Subcutaneous abdominal adipose tissue (tissue), 5 donors: ENCODE measurements around the gene PCDH17.

ENCODE experiments used
- H3K27ac ChIP-seq: one replicate; pipeline ENCODE4 v1.7.0; 2013; ENCODE audit warnings: low read depth, mild to moderate bottlenecking, inconsistent platforms, low read length, moderate library complexity
- H3K27me3 ChIP-seq, 5 donors: one replicate each; pipeline ENCODE4 v1.7.0; 2013; ENCODE audit warnings: low read length in 5 of 5, inconsistent platforms in 1 of 5; ENCODE audit not compliant: control insufficient read depth in 5 of 5, insufficient read depth in 4 of 5
- H3K36me3 ChIP-seq, 5 donors: one replicate each; pipeline ENCODE4 v1.7.0; 2013; ENCODE audit warnings: low read length in 5 of 5; ENCODE audit not compliant: control insufficient read depth in 5 of 5, insufficient read depth in 5 of 5
- H3K4me1 ChIP-seq, 5 donors: one replicate each; pipeline ENCODE4 v1.7.0; 2013; ENCODE audit warnings: low read length in 5 of 5, mild to moderate bottlenecking in 3 of 5, moderate library complexity in 1 of 5; ENCODE audit not compliant: control insufficient read depth in 5 of 5, insufficient read depth in 5 of 5
- H3K4me3 ChIP-seq, 5 donors: one replicate each; pipeline ENCODE4 v1.7.0; 2013; ENCODE audit warnings: low read length in 5 of 5, low read depth in 1 of 5
- H3K9ac ChIP-seq, 5 donors: one replicate each; pipeline ENCODE4 v1.7.0; 2013; ENCODE audit warnings: low read length in 5 of 5, mild to moderate bottlenecking in 4 of 5, moderate library complexity in 3 of 5
- H3K9me3 ChIP-seq, 5 donors: one replicate each; pipeline ENCODE4 v1.7.0; 2013; ENCODE audit warnings: low read length in 5 of 5; ENCODE audit not compliant: control insufficient read depth in 5 of 5
- donor health status: healthy.
- donor health status: healthy.
- donor health status: healthy.
- donor health status: healthy.
- donor health status: healthy.

PCDH17 gene

DNA sequence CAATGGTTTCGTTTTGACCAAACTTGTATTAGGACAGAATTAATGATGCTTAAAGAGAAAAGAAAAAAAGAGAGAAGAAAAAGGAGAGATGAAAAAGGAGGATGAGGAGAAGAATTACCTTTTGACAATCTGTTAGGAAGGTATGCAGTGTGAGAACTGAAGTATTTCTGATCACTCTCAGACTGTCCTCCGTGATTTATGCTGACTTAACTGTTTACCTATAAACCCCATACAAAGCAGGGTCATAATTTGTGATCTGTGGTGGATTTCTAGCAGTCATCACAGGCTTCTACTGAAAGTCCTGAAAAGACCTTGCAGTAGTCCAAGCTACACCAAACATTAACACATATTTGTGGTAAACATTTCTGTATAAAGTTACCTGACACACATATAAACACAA lies 93.9 kb downstream of the PCDH17 start:
- Histone ChIP-seq H3K4me1 (peaks cover 0 to 9% (median 3%) of the 10 kb centered on the region in 5 donors), H3K4me3 (no peak overlapping the region), H3K36me3 (no peaks in the 10 kb centered on the region), H3K9ac (no peak overlapping the region), H3K27me3 (no peaks in the 10 kb centered on the region), H3K27ac (no peak overlapping the region), H3K9me3 (no peaks in the 10 kb centered on the region)

DNA sequence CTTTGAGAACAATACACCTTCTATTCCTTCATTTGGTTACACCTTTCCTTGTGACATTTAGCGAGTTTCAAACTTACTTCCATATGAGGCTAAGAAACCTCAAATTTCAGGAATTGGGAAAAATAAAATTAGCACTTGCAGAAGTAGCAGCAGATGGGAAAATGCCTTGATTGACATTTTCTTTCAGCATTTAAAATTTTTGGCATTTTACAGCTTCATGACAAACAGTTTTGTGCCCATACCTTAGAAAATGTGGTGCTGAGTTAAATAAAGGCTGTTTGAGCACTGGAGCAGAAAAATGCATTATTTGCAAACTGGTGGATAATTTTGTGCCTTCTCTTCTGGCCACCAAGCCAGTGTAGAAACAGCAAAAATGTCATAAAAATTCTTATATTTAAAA lies 95.4 kb downstream of the PCDH17 start:
- no peak overlapping the region for H3K27ac ChIP-seq
- H3K27me3 ChIP-seq, result no peaks in the 10 kb centered on the region
- no peaks in the 10 kb centered on the region for H3K9me3 ChIP-seq
- H3K9ac ChIP-seq, result no peak overlapping the region
- peaks cover 0 to 9% (median 3%) of the 10 kb centered on the region in 5 donors for H3K4me1 ChIP-seq
- no peaks in the 10 kb centered on the region for H3K36me3 ChIP-seq
- H3K4me3 ChIP-seq, result no peak overlapping the region

DNA sequence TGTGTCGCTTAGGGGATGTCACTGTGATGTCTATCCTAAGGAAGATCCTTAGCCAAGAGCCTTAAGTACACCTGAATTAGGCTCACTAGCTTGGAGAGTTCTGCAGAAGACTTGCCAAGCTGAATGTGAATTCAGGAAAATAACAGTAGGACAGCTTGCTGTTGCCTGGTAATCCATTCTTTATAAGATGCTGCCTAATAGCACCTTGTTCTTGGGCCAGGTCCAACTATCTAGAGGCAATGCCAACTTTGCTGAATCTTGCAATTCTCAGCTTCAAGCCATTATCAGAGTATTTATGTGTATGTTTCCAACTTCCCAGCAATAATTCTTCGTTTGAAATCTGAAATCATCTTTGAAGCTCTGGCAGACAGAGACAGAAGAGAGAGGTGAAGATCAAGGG lies 102.8 kb downstream of the PCDH17 start:
- H3K27ac ChIP-seq, result no peak overlapping the region

GRCh38 chr13:57739089-57739488 lies 107.5 kb downstream of the PCDH17 start:
- Histone ChIP-seq H3K27ac (no peak overlapping the region), H3K4me1 (peaks cover 0 to 3% (median 0%) of the 10 kb centered on the region in 5 donors), H3K9ac (no peak overlapping the region), H3K4me3 (no peak overlapping the region), H3K27me3 (no peaks in the 10 kb centered on the region), H3K9me3 (no peaks in the 10 kb centered on the region), H3K36me3 (no peaks in the 10 kb centered on the region)

More for the DNA sequence above, 102.8 kb downstream of the PCDH17 start:
- Histone ChIP-seq H3K9ac (no peak overlapping the region), H3K9me3 (no peaks in the 10 kb centered on the region), H3K4me3 (no peak overlapping the region), H3K36me3 (no peaks in the 10 kb centered on the region), H3K4me1 (peaks cover 0 to 5% (median 0%) of the 10 kb centered on the region in 5 donors), H3K27me3 (no peaks in the 10 kb centered on the region)

DNA sequence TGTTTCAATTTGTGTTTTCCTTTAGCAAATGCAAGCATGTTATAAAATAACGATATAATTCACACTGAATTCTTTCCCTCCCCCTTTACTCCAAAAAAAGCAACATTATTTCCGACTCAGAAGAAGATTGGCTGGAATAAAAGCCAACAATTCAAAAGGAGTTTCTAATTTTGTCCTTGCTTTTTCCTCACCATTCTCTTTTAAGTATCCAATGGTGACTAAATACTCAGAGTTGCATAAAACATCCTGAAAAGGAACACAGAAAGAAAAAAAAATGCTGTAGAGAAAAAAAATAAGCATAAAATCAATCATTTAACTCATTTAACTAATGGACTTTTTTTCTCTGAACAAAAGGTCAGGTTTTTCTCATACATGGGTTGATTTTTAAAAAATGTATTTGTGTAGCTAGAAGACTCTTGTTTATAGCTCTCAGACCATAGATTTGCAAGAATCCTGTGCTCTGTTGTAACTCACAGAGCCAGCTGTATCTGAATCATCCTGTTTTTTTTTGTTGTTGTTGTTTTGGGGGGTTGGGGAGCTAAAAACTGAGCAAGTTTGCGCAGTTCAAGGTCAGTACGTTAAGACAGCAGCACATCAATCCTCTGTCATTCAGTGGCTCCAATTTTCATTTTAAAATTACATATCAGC lies 108.1 kb downstream of the PCDH17 start:
- no peak overlapping the region for H3K9ac ChIP-seq
- no peak overlapping the region for H3K4me3 ChIP-seq
- no peak overlapping the region for H3K27ac ChIP-seq
- no peaks in the 10 kb centered on the region for H3K4me1 ChIP-seq
- H3K9me3 ChIP-seq, result no peaks in the 10 kb centered on the region
- H3K36me3 ChIP-seq, result no peaks in the 10 kb centered on the region
- H3K27me3 ChIP-seq, result no peaks in the 10 kb centered on the region

GRCh38 chr13:57740719-57741118 lies 109.2 kb downstream of the PCDH17 start:
- no peak overlapping the region for H3K9ac ChIP-seq
- no peaks in the 10 kb centered on the region for H3K36me3 ChIP-seq
- H3K4me1 ChIP-seq, result no peaks in the 10 kb centered on the region
- H3K9me3 ChIP-seq, result no peaks in the 10 kb centered on the region
- no peak overlapping the region for H3K4me3 ChIP-seq
- H3K27me3 ChIP-seq, result no peaks in the 10 kb centered on the region
- H3K27ac ChIP-seq, result no peak overlapping the region

DNA sequence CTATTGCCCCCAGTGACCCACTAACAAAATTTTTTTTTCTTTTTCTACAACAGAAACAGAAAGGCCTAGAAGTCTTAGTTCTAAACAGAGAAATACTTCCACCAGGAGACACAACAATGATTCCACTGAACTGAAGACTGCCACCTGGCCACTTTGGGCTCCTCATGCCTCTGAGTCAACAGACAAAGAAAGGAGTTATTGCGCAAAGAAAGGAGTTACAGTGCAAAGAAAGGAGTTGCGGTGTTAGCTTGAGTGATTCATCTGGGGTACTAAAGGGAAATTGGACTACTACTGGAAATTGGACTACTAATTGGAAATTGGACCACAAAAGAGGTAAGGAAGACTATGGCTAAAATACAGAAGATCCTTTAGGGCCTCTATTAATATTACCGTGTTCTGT lies 116.6 kb downstream of the PCDH17 start:
- no peak overlapping the region for H3K9ac ChIP-seq
- H3K36me3 ChIP-seq, result no peaks in the 10 kb centered on the region
- H3K9me3 ChIP-seq, result peaks cover 0 to 2% (median 0%) of the 10 kb centered on the region in 5 donors
- H3K27ac ChIP-seq, result no peak overlapping the region
- H3K4me1 ChIP-seq, result no peaks in the 10 kb centered on the region
- H3K27me3 ChIP-seq, result no peaks in the 10 kb centered on the region
- no peak overlapping the region for H3K4me3 ChIP-seq

DNA sequence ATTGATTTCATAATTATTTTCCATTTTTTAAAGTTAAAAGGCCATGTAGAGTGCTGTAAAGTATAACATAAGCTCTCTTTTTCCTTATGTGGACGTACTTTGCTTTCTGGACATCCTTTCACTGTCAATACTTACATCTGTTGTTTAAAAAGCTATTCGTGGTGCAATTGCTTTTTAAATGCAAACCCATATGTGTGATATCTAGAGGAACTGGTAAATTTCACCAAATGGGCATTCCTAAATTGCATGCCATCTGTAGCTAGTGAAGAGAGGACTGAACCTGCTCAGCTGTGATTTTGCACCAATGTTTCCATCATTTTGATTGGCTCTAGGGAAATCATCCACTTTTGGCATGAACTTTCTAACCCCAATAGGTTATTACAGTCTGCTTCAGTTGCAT lies 129.4 kb downstream of the PCDH17 start:
- no peaks in the 10 kb centered on the region for H3K9me3 ChIP-seq
- no peak overlapping the region for H3K4me3 ChIP-seq
- H3K9ac ChIP-seq, result no peak overlapping the region
- H3K4me1 ChIP-seq, result no peaks in the 10 kb centered on the region
- H3K27me3 ChIP-seq, result no peaks in the 10 kb centered on the region
- H3K27ac ChIP-seq, result no peak overlapping the region
- no peaks in the 10 kb centered on the region for H3K36me3 ChIP-seq

DNA sequence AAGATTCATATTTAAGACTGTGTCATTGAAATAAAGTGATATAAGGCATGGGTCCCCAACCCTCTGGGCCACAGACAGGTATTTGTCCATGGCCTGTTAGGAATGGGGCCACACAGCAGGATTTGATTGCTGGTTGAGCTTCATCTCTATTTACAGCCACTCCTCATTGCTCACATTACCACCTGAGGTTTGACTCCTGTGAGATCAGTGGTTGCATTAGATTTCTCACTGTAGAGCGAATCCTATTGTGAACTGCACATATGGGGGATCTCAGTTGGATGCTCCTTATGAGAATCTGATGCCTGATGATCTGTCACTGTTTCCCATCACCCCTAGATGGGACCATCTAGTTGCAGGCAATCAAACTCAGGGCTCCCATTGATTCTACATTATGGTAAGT lies 132.1 kb downstream of the PCDH17 start:
- no peaks in the 10 kb centered on the region for H3K36me3 ChIP-seq
- no peak overlapping the region for H3K9ac ChIP-seq
- no peak overlapping the region for H3K4me3 ChIP-seq
- H3K27me3 ChIP-seq, result no peaks in the 10 kb centered on the region
- H3K4me1 ChIP-seq, result no peaks in the 10 kb centered on the region
- no peak overlapping the region for H3K27ac ChIP-seq
- no peaks in the 10 kb centered on the region for H3K9me3 ChIP-seq
